Tibial artery (tissue), 4 donors: ENCODE results near the gene ITGAL.
A peak's percentile ranks its signal among the peaks of the same experiment; 100 is the strongest.

ENCODE experiments used
- DNase-seq, 2 donors: peaks; one replicate each; pipeline ENCODE4 v3.0.0-alpha.2; 2019
- H3K27ac ChIP-seq, 2 donors: fragments of 200-600 bp; sonication (generic) in 1 of 2; 1 replicate in 1 of 2; 2 replicates in 1 of 2; pipeline ENCODE4 v1.5.1; 2018 to 2019; ENCODE audit warnings: mild to moderate bottlenecking in 1 of 2
- H3K27me3 ChIP-seq, 2 donors: fragments of 200-600 bp; sonication (generic) in 1 of 2; one replicate each; pipeline versions ENCODE4 v1.5.1 to v1.6.0; 2016 to 2019
- H3K36me3 ChIP-seq, 3 donors: fragments of 200-600 bp; sonication (generic) in 2 of 3; one replicate each; pipeline ENCODE4 v1.5.1; 2016 to 2019; ENCODE audit warnings: mild to moderate bottlenecking in 2 of 3
- H3K4me1 ChIP-seq, 4 donors: fragments of 200-600 bp; sonication (generic) in 2 of 4; 1 replicate in 3 of 4; 2 replicates in 1 of 4; pipeline ENCODE4 v1.5.1; 2016 to 2019
- H3K4me3 ChIP-seq, 2 donors: fragments of 200-600 bp; sonication (generic) in 1 of 2; 1 replicate in 1 of 2; 2 replicates in 1 of 2; pipeline ENCODE4 v1.5.1; 2018 to 2019; ENCODE audit warnings: mild to moderate bottlenecking in 2 of 2
- H3K9me3 ChIP-seq, 3 donors: fragments of 200-600 bp; sonication (generic) in 1 of 3; one replicate each; pipeline ENCODE4 v1.5.1; 2016 to 2019
- intact Hi-C: fragments of 100-400 bp; cut with DNase I; formaldehyde crosslinking; loops from one replicate; pipeline ENCODE4 v1.15.0; 2023; ENCODE audit warnings: low total_unique reads
- TF ChIP-seq, protein P1 (sequence below), 2 experiments: fragments of 200-600 bp in 1 of 2; fragments of 450-650 bp in 1 of 2; IDR thresholded peaks; one replicate each; pipeline ENCODE4 v1.5.1; 2017 to 2019; ENCODE audit warnings: antibody characterized with exemption in 2 of 2, mild to moderate bottlenecking in 1 of 2, moderate library complexity in 1 of 2

The ITGAL gene

DNA sequence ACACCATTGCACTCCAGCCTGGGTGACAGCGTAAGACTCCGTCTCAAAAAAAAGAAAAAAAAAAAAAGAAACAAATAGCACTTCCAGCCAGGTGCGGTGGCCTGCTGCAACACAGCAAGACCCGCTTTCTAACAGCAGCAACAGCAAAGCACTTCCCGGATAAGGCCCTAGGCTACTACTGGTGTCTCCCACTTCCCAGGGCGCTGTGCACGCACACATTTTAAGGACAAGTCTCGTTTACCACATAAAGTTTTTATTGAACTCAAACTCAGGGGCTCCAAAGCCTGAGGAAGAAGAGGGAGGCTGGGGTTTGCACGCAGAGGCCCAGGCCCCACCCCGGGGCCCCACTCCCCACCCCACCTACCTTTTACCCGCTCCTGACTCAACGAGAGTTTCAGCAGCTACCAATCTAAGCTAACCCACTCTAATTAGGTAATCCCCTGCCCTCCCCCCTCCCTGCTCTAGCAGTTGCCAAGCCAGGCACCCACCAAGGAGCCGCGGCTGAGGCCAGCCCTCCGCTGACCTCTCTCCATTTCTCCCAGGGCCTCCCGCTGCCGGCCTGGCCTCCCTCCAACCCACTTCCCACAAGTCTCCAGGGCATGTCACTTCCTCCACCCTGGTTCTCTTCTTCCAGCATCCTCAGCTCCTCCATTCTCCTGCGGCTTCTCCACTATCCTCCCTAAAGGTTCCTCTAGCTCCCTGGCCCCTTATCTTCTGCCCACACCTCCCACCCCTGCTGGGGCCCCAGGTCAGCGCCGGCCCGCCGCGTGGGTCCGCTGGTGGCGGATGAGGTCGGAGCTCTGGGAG lies 51.4 kb downstream of the ITGAL start:
- Histone ChIP-seq H3K4me1 (peaks cover 0 to 27% (median 13%) of the 10 kb centered on the region in 4 donors), H3K36me3 (peaks cover 0 to 11% (median 7%) of the 10 kb centered on the region in 3 donors), H3K27ac (no peak overlapping the region), H3K4me3 (no peak overlapping the region), H3K9me3 (no peaks in the 10 kb centered on the region), H3K27me3 (no peaks in the 10 kb centered on the region)
- TF ChIP-seq, protein P1, sequence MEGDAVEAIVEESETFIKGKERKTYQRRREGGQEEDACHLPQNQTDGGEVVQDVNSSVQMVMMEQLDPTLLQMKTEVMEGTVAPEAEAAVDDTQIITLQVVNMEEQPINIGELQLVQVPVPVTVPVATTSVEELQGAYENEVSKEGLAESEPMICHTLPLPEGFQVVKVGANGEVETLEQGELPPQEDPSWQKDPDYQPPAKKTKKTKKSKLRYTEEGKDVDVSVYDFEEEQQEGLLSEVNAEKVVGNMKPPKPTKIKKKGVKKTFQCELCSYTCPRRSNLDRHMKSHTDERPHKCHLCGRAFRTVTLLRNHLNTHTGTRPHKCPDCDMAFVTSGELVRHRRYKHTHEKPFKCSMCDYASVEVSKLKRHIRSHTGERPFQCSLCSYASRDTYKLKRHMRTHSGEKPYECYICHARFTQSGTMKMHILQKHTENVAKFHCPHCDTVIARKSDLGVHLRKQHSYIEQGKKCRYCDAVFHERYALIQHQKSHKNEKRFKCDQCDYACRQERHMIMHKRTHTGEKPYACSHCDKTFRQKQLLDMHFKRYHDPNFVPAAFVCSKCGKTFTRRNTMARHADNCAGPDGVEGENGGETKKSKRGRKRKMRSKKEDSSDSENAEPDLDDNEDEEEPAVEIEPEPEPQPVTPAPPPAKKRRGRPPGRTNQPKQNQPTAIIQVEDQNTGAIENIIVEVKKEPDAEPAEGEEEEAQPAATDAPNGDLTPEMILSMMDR (IDR thresholded peaks at IDR 0.05), result no peak
- intact Hi-C loops, result no loop called here
- no peak for DNase-seq

DNA sequence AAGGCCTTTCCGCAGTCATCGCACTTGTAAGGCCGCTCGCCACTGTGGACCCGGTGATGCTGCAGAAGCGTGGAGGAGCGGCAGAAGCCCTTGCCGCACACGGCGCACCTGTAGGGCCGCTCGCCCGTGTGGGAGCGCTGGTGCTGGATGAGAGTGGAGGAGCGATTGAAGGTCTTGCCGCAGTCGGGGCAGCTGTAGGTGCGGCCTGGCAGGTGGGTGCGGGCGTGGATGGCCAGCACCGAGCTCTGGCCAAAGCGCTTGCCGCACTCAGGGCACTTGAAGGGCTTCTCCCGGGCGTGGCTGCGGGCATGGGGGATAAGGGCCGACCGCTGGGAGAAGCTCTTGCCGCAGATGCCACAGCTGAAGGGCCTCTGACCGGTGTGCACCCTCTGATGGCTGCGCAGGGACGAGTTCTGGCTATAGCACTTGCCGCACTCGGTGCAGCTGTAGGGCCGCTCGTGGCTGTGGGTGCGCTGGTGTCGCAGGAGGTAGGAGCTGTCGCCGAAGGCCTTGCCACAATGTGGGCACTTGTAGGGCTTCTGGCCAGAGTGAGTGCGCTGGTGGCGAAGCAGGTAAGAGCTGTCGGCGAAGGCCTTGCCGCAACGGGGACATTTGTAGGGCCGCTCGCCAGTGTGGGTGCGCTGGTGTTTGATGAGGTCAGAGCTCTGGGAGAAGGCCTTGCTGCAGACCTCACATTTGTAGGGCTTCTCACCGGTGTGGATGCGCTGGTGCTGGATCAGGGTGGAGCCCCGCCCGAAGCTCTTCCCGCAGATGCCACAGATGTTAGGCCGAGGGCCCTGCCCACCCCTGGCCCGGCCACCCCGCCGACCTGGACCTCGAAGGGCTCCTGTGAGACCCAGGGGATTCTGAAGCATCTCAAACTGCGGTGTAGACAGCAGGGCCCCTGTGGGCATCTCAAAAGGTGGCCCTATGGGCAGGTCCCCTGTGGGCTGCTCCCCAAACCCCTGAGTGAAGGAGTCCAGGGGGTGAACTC lies 52.3 kb downstream of the ITGAL start:
- intact Hi-C loops, result loop anchor here (5.0 kb wide), 1 partner anchor 78 kb away; the partner anchor contains the start of gene SEPHS2
- TF ChIP-seq, protein P1 (IDR thresholded peaks at IDR 0.05), result no peak
- H3K27ac ChIP-seq, result no peak overlapping the region

DNA sequence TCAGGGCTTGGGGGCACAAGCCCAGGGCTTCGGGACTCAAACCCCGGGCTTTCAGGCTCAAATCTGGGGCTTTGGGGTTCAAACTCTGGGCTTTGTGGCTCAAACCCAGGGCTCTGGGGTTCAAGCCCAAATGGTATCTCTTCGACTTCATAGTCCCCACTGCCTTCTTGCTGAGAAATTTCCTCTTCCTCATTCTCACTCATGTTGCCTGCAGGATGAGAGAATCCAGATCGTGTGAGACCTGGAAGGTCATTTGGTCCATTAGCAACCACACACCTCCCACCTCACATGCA lies 53.2 kb downstream of the ITGAL start:
- peak overlapping the region; percentile 63 to 93 for H3K4me3 ChIP-seq
- TF ChIP-seq, protein P1 (IDR thresholded peaks at IDR 0.05), result no peak
- peaks cover 3 to 18% (median 7%) of the 10 kb centered on the region in 3 donors for H3K36me3 ChIP-seq
- intact Hi-C loops, result loop anchor here (5.0 kb wide), 1 partner anchor 78 kb away; the partner anchor contains the start of gene SEPHS2
- no peaks in the 10 kb centered on the region for H3K27me3 ChIP-seq
- DNase-seq, result no peak
- peaks cover 0 to 32% (median 13%) of the 10 kb centered on the region in 4 donors for H3K4me1 ChIP-seq
- H3K27ac ChIP-seq, result peak overlapping the region; percentile 93 to 99
- no peaks in the 10 kb centered on the region for H3K9me3 ChIP-seq

More for the DNA sequence above, 52.3 kb downstream of the ITGAL start:
- H3K4me1 ChIP-seq, result peaks cover 0 to 32% (median 13%) of the 10 kb centered on the region in 4 donors
- H3K27me3 ChIP-seq, result no peaks in the 10 kb centered on the region
- DNase-seq, result no peak
- H3K4me3 ChIP-seq, result no peak overlapping the region
- no peaks in the 10 kb centered on the region for H3K9me3 ChIP-seq
- peaks cover 0 to 11% (median 7%) of the 10 kb centered on the region in 3 donors for H3K36me3 ChIP-seq

DNA sequence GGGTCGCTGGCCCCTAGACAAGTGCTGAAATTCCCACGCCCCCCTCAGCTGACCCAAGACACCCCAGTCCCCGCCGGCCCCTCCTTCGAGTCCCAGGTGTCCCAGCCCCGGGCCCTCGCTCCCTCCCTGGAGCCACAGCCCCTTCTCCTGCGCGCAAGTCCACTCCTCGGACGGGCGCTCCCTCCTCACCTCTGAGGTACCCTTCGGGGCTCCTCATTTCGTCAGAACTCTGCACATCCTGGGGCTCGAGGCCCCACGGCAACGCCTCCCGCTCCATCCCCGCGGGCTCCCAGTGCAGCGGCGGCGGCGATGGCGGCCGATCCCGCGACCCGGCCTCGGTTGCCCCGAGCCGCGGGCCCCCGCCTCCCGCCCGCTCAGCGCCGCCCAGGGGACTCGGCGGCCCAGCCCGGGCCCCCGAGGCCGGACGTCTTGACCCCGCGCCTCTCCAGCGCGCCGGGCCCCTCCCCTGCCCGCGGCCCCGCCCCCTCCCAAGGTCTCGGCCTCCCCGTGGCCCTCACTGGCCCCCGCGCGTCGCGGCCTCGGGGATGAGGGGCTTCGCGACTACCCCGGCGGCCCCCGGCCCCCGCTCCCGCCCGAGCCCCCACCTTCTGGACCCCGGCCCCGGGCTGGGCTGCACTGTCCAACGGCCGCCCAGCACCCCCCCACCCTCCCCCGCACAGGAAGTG lies 53.7 kb downstream of the ITGAL start, which contains the start of gene ZNF768:
TSS of gene ZNF768 (minus strand) at position 430 of the 686 bp plus-strand sequence. CDS start at position 277, 153 bp downstream.
- H3K36me3 ChIP-seq, result peaks cover 7 to 23% (median 8%) of the 10 kb centered on the region in 3 donors
- peak within 1 kb of the TSS; percentile 93 to 99 for H3K27ac ChIP-seq
- TF ChIP-seq, protein P1 (IDR thresholded peaks at IDR 0.05), result no peak
- peaks cover 0 to 32% (median 13%) of the 10 kb centered on the region in 4 donors for H3K4me1 ChIP-seq
- H3K27me3 ChIP-seq, result no peaks in the 10 kb centered on the region
- peak within 1 kb of the TSS; percentile 63 to 93 for H3K4me3 ChIP-seq
- DNase-seq, result no peak
- no peaks in the 10 kb centered on the region for H3K9me3 ChIP-seq
- intact Hi-C loops, result loop anchor here (5.0 kb wide), 1 partner anchor 79 kb away; the partner anchor contains the start of gene SEPHS2
